Measurements from ENCODE around the gene TUBB6.

TUBB6 gene

DNA sequence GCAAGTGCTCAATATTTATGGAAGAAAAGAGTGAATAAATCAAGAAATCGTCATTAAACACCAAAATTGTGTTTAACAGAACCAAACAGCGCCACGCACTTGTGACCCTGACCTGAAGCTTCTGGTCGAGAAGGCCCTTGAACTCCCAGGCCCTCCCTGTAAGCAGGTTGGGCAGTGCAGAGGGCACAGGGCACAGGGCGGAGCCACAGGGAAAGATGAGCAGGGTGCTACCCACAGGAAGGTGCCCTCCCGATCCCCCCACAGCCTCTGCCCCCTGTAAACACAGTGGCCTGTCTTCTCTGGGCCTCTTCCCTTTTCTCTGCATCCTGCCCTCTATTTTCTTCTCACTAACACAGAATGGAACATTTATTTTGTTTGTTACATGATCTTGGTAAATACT is 16.9 kb upstream of the TUBB6 start:
- no peak for DNase-seq (ENCODE audit: low spot score)

DNA sequence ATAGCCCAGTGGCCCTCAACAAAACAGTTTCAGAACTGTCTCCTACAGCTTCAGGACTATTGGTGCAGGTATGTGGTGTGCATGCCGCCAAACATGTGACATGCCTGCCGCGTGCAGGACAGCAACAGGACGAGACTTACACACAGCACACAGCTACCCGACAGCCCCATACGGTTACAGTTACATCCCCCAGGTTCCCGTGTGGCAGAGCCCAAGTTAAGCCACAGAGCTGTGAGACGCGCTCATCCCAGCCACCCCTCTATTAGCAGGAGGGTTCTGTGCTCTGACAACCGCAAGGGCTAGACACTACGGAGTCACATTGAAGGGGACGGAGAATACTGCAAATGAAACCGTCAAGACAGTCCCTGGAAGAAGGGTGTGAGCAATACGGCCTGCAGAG is 16.4 kb upstream of the TUBB6 start:
- no peak for DNase-seq (ENCODE audit: low spot score)

DNA sequence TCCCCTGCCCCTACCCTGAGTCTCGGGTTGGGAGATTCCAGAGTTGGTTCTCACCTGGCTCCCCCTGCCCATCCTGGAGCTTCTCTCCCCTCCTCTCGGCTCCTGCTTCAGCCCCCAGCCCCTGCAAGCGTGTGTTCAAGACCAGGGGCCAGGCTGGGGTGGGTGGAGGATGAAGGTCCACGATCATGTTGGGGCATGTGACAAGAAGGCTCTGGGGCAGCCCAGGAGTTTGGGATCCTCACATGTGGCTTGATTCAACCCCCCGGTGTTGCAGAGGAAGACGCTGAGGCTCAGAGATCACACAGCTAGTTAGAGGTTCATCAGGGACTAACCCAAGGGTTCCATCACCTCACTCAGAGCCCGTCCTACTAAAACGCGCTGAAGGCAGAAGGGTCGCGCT is 14.2 kb upstream of the TUBB6 start:
- no peak for DNase-seq (ENCODE audit: low spot score)

DNA sequence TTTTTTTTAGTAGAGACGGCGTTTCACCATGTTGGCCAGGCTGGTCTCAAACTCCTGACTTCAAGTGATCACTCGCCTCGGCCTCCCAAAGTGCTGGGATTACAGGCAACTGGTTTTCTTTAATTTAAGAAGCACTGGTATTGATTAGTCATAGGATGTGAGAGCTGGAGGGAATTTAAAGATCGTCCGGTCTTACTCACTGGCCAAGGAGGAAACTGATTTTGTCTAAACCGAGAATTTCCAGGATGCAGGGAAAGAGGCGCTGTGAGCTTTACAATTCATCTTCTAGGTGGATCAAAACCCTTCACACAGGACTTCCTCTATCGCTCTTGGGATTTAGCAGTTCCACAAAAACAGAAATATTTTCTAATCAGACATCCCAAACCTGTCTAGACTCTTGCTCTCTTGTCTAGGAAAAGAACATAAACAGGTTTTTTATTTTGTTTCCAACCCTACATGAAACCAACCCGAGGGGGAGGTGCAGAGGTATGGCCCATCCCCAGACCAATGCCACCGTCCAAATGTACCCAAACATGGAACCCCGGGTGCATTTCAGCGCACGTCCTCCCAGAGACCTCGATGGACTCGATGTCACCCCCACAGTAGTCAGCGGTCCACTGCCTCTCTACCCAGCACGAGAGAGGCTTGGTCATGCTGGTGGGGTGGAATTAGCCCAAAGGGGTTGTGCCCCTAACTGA is 12.5 kb upstream of the TUBB6 start:
- no peak for DNase-seq (ENCODE audit: low spot score)

DNA sequence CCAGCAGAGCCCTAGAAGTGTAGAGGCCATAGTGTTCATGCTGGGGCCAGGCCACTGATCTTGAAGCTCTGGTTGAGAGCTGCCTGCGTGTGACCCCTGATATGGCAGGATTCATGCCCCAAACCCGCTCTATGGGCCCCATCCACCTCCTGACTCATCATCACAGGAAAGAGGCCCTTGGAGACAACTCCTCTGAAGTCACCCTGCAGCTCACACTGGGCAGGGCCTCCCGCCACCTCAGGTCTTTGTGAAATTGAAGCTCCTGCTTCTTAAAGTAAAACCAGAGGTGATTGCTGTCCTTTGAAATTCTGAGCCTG is 12.0 kb upstream of the TUBB6 start:
- DNase-seq (ENCODE audit: low spot score) = no peak

DNA sequence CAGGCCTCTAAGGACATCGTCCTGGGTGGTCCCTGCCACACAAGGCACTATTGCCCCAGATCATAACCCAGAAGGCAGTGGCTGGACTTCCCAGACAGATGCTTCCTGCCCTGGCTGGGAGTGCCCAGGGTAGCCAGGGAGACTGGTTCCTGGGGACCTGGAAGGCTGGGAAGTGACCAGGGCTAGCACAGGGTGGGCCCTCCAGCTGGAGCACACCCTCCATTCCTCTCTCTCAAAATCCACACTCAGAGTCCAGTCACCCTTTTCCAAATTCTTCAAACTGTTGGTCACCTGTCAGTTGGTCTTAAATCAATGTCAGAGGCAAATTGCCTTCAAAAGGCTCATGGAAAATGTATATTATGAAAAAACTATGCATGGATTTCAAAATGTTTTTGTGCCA is 11.6 kb upstream of the TUBB6 start:
- no peak for DNase-seq (ENCODE audit: low spot score)

DNA sequence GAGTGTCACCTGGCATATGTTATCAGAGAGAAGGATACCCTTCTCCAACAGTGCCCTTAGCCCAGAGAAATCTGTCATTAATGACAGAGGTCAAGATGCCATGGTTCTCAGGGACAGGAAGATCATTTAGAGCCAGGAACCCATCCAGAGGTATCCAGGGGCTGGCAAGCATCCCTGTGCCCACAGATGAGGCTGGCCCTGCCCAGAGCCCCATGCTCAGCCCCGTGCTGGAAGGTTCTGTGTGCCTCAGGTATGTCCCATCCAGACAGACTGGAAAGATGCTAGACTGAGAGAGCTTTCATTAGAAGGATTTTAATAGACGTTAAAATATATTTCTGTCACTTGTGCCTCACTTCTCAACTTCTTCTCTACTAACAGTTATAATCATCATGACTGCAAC is 8.2 kb upstream of the TUBB6 start:
- no peak for DNase-seq (ENCODE audit: low spot score)

DNA sequence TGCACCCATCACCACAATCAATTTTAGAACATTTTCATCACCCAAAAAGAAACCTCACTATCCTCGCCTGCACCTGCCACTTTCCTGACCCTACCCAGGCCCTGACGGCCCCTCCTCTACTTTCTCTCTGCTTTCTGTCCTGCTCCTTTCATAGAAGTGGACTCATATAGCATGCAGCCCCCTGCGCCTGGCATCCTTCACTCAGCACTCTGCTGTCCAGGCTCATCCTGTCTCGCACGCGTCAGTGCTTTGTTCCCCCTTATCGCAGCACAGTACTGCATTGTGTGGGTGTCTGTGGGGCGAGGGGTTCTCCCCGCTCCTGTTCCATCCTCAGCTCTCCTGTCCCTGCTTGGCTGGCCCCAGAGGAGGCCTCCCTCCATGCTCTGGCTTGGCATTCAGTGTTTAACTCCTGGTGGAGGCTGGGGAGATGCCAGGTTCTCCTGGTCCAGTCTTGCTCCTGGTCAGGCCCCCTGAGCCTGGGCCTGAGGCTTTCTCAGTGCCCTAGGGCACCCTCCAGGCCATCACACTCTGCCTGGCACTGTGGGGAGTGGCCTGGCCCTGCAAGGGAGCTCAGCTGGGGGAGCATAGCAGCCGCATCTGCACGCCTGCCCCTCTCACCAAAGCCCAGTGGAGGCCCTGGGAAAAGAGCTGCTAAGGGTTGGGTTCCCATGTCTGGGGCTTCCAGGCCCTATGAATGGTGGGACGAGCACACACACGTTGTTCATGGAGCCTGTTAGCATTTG is 6.6 kb upstream of the TUBB6 start:
- DNase-seq (ENCODE audit: low spot score) = no peak

DNA sequence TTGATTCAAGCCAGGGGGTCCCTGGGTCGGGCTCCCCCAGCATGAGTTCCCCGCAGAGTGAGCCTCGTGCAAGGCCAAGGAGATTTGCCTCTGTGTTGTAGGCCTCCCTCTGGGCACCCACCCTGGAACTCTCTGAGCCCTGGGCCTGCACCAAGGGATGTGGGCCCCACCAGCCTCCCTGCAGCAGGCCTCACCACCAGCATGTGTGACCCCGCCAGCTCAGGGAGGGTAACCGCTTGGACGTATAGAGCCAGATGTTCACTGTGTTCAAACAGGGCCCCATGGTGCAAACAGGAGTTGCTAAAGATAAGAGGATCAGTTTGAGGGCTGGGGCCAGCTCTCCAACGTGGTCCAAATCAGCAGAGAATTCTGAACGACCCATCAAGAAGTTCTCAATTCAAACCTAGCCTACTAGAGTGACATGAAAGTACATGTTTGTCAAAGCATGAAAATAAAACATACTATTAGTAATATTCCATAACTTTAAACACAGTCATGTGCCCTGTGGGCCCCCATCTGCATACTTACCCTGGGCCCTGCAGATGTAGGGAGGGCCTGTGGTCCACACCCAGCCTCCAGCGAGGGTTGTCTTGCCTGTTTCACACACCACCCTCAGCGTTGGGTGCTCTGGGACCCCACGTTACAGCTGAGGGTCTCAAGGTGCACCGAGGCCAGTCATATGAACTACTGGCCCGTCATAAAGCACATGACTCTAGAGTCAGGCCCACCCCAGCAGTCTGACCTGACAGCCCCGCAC is 5.5 kb upstream of the TUBB6 start:
- no peak for DNase-seq (ENCODE audit: low spot score)

DNA sequence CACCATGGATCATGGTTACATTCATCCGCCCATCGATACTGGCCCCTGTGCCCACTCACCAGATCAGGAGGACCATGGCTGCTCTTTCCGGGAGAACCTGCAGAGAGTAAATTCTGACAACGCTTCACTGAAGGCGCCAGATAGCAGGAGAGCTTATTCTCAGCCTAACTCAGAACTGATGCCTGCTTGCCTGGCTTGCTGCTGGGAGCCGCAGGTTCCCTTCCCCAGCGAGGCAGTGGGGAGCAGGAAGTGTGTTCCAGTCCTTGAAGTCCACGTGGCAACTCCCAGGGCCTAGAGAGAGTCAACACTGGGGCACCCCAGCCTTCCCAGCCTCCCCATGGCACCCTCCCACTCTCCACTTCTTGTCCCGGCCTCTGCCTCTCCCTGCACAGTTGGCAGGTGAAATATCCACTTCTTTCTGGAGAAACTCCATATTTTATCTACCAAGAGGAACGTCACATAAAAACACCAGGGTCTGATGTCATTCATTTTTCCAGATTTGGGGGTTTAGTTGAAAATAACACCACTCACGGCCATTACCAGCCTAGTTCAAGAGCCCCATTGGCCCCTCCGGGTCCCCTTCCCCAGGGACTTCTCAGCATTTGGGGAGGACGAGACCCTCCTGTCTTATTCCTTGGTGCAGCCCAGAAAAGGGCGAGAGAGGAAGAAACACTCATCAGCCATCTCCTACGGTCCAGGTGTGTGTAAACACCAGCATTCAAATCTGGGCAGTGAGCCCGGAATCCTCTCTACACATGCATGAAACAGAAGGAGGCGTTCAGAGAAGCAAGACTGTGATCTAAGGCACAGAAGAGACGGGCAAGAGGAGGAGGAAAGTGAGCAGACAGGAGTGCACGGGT is 3.5 kb upstream of the TUBB6 start:
- no peak for DNase-seq (ENCODE audit: low spot score)

DNA sequence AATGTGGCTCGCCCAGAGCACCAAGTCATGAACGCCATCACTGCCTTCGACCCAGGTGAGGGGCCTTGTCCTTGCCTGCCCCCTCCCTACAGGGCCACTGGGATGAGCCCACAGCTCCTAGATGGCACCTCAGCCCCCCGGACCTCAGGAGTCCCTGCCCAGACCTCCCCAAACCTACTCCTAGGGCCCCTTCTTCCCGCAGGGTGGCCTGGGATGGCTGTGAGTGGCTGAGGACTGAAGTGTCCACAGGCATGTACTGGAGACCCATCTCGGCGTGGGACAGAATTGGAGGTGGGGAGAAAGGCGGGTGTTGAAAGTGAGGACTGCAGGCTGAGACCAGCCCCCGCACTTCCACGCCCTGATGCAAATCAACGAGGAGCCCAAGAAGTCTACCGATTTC is 2.8 kb upstream of the TUBB6 start:
- DNase-seq (ENCODE audit: low spot score) = no peak

DNA sequence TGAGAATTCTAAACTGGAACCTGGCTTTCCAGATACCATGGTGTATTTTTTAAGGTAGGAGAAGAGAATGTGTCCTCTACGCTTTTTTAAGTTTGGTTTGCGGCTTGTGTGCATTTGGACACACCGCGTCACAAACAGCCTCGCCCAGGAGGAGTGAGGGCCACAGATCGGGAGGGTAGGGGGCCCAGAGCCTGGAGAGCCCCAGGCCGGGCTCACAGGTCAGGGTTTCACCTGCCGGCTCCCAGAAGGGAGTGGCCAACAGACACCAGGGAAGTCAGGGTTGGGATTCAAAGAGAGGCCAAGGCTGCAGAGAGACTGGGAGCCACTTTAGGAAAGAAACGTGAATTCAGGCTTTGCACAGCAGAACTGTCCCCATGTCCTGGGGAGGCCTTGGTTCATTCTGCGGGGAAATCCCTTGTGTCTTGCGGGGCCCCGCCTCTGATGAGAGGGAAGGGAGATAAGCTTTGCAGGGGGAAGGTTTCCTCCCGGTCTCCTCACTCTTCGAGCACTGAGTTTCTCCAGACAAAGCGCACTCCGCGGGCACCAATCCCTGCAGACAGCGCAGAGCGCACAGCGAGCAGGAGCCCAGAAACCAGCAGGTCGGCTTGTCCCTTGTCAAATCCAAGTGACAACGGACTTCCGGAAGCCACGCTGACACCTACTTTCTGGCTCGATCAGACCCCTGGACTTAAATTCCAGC is 2.0 kb upstream of the TUBB6 start:
- DNase-seq (ENCODE audit: low spot score) = no peak

DNA sequence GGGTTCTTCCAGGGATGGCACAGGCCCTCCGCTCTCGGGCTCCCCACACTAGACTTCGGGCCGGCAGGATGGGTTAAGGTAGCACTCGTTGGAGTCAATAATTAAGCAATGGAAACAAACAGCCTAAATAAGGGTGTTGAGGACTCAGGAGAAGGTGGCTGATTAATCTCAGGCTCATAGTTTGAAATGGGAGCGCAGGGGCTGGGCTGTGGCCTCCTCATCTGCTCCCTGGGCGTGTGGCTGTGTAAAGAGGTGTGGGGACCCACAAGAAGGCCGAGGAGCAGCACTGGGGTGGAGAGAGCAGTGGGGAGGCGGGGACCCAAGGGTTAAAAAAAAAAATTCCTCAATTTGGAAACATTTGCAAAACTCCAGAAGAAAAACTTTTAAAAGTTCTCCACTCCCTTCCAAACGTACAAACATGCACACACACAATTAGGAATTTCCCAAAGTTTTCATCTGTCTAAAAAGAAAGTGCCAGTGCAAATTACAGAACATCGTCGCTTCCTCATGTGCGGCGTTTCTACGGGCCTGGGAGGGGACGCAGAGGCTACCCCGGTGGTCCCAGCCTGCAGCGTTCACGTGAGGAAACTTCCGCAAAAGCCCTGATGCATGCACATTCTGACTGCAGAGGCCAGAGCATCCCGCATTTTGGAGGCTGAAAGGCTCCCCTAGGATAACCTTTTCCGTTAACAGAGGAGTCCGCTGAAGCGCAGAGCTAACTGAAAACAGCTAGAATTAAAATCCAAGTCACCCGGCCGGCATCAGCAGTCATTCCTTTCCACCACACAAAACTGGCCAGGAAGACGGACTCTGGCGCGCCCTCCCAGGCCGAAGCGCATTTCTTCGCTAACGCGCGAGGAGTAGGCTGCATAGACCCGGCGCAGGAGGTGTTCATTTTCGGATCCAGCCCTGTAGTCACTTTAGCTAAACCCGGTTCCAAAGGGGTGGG is 1.0 kb upstream of the TUBB6 start:
- DNase-seq (ENCODE audit: low spot score) = no peak

DNA sequence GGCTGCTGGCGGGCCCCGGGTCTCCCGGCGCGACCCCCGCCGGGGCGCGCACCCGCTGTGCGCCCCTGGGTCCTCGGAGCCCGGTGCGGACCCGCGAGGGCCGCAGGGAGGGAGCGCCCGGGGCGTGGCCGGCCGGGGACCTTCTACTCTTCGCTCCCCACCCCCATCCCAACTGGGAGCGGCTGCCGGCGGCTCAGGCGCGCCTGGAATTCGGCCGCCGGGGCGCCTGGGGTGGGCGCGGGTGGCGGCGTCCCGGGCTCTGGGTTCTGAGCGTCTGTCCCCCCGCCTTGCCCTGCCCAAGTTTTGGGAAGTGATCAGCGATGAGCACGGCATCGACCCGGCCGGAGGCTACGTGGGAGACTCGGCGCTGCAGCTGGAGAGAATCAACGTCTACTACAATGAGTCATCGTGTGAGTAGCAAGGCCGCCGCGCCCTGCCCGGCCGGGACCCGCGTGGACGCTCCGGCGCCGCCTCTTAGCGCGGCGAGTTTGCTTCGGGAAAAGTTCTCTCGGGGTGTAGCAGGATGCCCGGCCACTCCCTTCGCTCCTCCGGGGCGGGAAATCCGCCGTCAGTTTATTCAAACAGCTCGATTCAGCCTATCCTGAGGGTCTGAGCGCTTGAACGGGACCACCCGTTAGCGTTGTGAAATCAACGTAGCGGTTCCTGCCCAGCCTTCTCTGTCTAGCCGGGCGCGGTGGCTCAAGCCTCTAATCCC is 502 bp downstream of the TUBB6 start:
- DNase-seq (ENCODE audit: low spot score) = no peak

DNA sequence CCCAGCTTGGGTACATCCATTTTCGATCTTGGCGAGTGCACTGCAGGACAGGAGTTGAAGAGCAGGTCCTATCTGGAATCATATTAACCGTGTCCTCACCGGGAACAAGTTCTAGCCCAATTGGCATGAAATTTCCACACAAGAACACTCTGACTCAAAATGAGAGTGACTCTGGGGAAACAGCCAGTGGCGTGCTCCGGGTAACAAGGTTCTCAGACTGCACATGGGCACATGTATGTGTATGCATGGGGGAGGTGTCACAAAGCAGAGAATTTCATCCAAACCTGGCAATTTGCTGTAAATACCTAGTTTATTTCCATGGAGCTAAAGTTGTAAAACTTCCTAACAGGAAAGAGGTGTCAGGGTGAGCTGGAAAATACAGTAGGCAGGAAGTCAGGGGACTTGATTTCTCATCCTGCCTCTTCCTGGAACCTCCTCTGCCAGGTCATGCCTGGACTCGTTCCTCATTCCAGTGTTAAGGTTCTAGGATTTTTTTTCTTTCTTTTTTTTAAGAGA is 1.7 kb downstream of the TUBB6 start:
- DNase-seq (ENCODE audit: low spot score) = no peak

DNA sequence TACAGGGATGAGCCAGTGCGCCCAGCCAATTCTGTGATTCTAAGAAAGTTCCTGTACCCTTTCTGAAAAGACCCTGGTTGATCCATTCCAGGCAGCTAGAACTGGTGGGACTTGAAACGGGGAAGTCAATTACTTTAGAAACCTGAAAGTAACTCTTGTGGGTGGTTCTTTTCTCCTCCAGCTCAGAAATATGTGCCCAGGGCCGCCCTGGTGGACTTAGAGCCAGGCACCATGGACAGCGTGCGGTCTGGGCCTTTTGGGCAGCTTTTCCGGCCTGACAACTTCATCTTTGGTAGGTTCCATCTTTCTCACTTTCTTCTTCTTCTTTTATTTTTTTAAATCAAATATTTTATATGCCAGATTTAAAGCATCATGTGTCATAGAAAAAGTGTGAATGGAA is 2.7 kb downstream of the TUBB6 start:
- no peak for DNase-seq (ENCODE audit: low spot score)

DNA sequence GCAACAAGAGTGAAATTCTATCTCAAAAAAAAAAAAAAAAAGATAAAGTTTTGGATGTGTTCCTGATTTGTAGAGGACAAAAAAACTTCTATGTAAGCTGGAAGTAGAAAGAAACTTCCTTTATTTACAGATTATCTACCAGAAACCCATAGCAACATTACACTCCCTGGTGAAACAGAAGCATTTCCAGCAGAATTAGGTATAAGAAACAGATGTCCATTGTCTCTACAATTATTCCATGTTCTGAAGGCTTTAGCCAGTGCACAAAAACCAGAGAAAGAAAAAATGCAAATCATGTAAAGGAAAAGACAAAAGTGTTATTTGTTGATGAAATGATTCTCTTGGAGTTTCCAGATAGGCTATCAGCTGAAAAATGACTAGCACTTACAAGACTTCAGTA is 4.9 kb downstream of the TUBB6 start:
- no peak for DNase-seq (ENCODE audit: low spot score)

DNA sequence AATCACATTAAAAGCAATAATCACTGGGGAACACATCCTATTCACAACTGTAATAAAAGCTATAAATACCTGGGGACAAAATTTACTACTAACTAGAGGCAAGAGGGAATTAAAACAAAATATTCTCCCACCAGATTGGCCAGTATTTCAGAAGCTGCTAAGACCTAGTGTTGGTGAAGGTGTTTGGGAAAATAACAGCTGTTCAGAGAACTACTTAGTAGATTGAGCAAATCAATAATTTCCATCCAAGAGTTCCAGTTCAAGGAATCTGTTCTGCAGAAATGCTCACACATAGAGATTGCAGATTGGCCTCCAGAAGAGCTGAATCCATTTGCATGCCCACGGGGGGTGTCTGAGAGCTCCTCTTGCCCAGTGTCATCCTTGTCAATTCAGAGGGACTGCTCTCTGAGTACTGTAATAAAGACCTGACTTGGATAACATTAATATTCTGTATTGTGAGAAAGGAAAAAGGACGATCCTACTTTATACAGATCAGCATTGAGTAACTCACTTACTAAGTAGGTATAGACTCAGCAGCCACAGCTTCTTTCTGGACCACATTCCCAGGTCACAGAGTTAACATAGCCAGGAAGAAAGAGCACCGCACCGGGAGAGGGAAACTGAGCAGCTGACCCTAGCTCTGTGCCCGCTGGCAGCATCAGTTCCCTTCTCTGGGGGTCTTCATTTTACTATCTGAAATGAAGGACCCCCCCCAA is 5.6 kb downstream of the TUBB6 start:
- DNase-seq (ENCODE audit: low spot score) = peak; percentile 30
